Measurements from ENCODE around the gene TRPM8. TPM values are rescaled to one million over a fixed set of nuclear protein-coding genes. Genes with fewer than 3 reads are reported as not detected.
"Not testable (repeated sequence)": the region's sequence is repeated elsewhere in the genome, so short reads cannot be mapped to it uniquely, and the experiment has no call there.

TRPM8 gene
- total RNA-seq, 2 experiments from 2014 or later: not detected

DNA sequence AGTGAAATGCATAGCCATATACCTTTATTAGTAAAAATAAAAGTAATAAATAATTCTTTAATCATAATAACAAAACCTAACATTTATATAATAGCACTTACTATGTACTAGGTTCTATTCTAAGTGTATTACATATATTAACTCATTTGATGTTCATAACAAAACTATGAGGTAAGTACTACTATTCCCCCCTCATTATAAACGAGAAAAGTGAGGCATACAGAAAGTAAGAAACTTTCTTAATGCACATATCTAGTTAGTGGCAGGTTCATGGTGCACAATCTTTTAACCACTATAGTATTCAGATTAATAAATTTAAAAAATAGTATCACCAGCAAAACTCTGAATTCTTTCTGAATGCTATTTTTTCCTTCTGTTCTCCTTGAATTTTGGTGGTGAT is 27.5 kb downstream of the TRPM8 start:
- no peak overlapping the region for H3K27ac Mint-ChIP-seq
- H3K36me3 Mint-ChIP-seq: no peaks in the 10 kb centered on the region
- CTCF ChIA-PET: no interaction called here
- DNase-seq (no peak), ATAC-seq (no peak)
- H3K27me3 Mint-ChIP-seq: peaks cover 46% of the 10 kb centered on the region
- H3K4me3 Mint-ChIP-seq: no peak overlapping the region
- H3K9me3 Mint-ChIP-seq (ENCODE audit: low read depth): peaks cover 2% of the 10 kb centered on the region
- no peaks in the 10 kb centered on the region for H3K4me1 Mint-ChIP-seq

DNA sequence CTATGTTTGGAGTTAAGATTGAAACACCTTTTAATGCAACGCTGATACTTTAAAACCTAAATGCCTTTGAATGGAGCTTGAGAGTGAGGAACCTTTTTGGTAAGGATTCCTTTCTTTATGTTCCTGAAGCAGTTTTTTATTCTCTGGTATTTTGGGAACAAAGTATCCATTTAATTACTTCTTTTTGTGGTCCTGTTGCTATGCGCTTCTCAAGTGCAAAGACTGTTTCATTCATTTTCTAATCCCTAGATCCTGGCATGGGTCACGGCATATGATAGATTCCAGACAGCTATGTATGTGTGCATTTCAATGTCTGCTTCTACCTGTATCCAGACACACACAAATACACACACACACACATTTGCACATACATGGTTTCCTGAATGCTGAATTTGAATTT is 28.0 kb downstream of the TRPM8 start:
- peaks cover 46% of the 10 kb centered on the region for H3K27me3 Mint-ChIP-seq
- ATAC-seq (no peak), DNase-seq (no peak)
- H3K9me3 Mint-ChIP-seq (ENCODE audit: low read depth): peaks cover 2% of the 10 kb centered on the region
- CTCF ChIA-PET: no interaction called here
- H3K27ac Mint-ChIP-seq: no peak overlapping the region
- H3K36me3 Mint-ChIP-seq: no peaks in the 10 kb centered on the region
- H3K4me1 Mint-ChIP-seq: no peaks in the 10 kb centered on the region
- H3K4me3 Mint-ChIP-seq: no peak overlapping the region

DNA sequence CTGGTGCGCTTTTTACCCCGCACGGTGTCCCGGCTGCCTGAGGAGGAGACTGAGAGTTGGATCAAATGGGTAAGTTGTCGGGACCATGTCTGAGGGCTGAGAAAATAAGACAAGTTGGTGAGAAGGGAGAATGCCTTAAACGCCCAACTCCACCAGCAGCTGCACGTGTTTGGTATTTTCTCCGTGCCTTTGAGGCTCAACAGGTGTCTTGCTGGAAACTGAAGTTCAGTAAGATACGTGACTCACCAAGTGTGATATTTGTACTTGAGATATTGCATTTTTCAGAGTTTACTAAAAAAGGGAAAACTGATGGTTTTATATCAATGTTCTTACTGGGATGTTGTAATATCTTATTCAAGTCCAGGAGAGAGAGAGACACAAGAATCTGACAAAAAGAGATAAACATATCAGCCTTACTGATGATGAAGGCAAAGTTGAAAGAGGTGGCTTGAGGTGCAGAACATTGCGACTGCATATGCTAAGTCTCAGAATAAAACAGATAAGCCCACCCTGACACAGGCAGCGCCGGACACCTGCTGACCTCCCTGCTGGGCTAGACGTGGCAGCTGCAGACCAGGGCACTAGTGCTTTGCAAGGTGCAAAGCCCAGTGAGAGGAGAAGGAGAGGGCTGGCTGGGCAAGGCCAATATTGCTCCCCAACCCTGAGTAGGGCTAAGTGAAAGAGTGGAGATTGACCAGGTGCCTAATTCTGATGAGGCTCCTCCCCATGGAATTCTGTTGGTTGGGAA is 33.1 kb downstream of the TRPM8 start:
- no peak for ATAC-seq
- no peaks in the 10 kb centered on the region for H3K4me1 Mint-ChIP-seq

DNA sequence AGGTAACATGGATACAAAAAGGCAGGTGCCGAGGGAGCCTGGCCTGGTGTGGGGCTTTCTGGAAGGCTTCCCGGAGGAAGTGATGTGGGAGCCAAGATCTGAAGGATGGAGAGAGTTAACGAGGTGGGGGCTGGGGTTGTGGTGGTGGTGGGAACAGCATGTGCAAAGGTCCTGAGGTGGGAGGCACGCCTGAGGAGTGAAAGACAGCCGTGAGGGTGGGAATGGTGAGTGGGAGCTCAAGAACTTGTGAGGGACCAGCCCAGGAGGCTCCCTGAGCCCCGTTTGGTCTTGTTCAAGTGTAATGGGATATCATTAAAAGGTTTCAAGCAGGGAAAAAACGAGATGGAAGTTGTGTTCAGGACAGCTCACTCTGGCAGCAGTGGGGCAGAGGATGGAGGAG is 35.2 kb downstream of the TRPM8 start:
- no peaks in the 10 kb centered on the region for H3K9me3 Mint-ChIP-seq (ENCODE audit: low read depth)
- DNase-seq: no peak
- H3K27me3 Mint-ChIP-seq: peaks cover 44% of the 10 kb centered on the region
- no peaks in the 10 kb centered on the region for H3K36me3 Mint-ChIP-seq
- no peak overlapping the region for H3K27ac Mint-ChIP-seq
- H3K4me1 Mint-ChIP-seq: no peaks in the 10 kb centered on the region
- CTCF ChIA-PET: no interaction called here
- H3K4me3 Mint-ChIP-seq: no peak overlapping the region
- no peak for ATAC-seq

More for the DNA sequence above, 33.1 kb downstream of the TRPM8 start:
- H3K27ac Mint-ChIP-seq: no peak overlapping the region
- H3K36me3 Mint-ChIP-seq: no peaks in the 10 kb centered on the region
- peaks cover under 1% of the 10 kb centered on the region for H3K9me3 Mint-ChIP-seq (ENCODE audit: low read depth)
- peaks cover 56% of the 10 kb centered on the region for H3K27me3 Mint-ChIP-seq
- CTCF ChIA-PET: no interaction called here
- DNase-seq: no peak
- no peak overlapping the region for H3K4me3 Mint-ChIP-seq

DNA sequence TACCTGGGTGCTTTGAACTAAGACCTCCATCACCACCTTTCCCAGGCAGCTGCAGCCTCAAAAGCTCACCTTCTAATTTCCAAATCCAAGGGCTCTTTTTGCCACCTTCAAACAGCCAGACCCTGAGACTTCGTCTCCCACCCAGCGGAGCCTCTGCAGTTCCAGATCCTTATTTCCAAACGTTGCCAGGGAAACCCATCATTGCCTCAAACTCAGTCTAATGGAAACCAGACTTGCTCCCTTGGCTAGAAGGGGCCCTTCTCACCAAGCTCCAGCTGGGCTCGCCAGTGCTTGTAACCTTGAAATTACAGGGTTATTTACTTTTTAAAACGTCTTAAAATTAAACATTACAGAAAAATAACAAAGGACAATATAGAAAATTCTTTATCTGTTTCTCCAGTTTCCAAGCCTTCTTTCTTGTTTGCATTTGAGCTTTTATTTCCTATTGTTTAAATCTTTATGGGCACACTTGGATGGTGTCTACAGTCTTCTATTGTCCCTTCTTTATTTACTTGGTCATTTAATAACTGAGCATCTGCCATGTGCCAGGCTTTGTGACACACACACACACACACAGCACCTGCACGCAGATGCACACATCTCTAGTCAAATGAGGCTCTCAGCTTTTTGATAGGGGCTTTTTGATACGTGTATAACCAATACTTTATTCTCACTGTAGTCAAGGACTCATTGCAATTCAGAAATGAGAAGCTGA is 36.1 kb downstream of the TRPM8 start:
- no peak overlapping the region for H3K27ac Mint-ChIP-seq
- no peak for DNase-seq
- H3K27me3 Mint-ChIP-seq: peaks cover 40% of the 10 kb centered on the region
- no peak overlapping the region for H3K4me3 Mint-ChIP-seq
- no peaks in the 10 kb centered on the region for H3K36me3 Mint-ChIP-seq
- H3K9me3 Mint-ChIP-seq (ENCODE audit: low read depth): no peaks in the 10 kb centered on the region
- no peaks in the 10 kb centered on the region for H3K4me1 Mint-ChIP-seq
- CTCF ChIA-PET: no interaction called here
- no peak for ATAC-seq

DNA sequence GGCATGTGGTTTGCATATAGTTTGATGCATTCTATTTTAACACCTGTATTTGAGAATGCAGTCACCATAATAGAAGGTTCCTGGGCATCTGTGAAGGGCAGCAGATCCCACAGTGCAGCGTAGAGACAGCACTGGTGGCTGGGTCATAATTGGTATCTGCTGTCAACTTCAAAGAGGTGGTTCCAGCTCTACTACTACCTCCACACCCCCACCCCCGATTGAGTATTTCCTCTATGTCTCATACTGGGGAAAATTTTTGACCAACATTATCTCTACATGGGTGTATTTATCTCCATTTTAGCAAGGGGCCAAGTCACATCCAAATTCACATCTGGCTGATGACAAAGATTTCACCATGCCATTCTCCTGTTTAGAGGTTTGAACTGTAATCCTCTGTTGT is 43.0 kb downstream of the TRPM8 start:
- Mint-ChIP-seq H3K36me3 (no peaks in the 10 kb centered on the region), H3K9me3 (ENCODE audit: low read depth) (no peaks in the 10 kb centered on the region), H3K27me3 (peaks cover 22% of the 10 kb centered on the region), H3K27ac (no peak overlapping the region), H3K4me3 (no peak overlapping the region), H3K4me1 (no peaks in the 10 kb centered on the region)
- CTCF ChIA-PET: no interaction called here
- ATAC-seq (no peak), DNase-seq (no peak)

DNA sequence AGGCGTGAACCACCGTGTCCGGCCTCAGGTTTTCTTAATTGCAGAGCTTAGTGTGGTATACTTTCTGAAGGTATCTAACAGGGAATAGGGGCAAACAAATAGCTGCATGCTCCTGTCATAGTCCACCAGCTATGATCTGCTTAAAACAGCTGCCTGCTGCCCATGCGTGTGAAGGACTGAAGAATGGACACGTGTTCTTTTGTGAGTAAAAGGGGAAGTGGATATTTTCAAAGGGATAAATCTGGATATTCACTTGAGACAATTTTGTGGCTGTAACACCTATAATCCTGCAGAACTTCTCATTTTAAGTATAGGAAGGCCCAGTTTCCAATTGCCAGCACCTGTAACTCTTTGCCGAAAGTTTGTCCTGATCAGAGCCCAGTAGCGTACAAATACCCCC is 44.7 kb downstream of the TRPM8 start:
- Mint-ChIP-seq H3K27me3 (peaks cover 20% of the 10 kb centered on the region), H3K4me3 (no peak overlapping the region), H3K4me1 (no peaks in the 10 kb centered on the region), H3K9me3 (ENCODE audit: low read depth) (no peaks in the 10 kb centered on the region), H3K27ac (no peak overlapping the region), H3K36me3 (no peaks in the 10 kb centered on the region)
- DNase-seq (no peak), ATAC-seq (no peak)
- CTCF ChIA-PET: interaction anchor here (0.9 kb wide), 1 partner anchor 584 kb away, joined by 3 read pairs; no protein-coding TSS in a partner anchor

DNA sequence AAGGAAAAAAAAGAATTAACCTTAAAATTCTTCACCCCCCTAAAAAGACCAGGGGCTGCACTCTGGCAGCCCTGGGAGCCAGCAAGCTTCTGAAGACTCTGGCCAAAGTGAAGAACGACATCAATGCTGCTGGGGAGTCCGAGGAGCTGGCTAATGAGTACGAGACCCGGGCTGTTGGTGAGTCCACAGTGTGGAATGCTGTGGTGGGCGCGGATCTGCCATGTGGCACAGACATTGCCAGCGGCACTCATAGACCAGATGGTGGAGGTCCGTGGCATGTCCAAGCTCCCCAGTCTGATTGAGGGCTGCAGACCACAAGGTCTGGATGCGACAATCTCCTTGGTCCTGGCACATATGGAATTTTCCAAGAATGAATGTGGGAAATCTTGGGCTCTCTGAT is 47.4 kb downstream of the TRPM8 start:
- H3K27ac Mint-ChIP-seq: no peak overlapping the region
- no peaks in the 10 kb centered on the region for H3K36me3 Mint-ChIP-seq
- no peak overlapping the region for H3K4me3 Mint-ChIP-seq
- DNase-seq (no peak), ATAC-seq (no peak)
- H3K27me3 Mint-ChIP-seq: peaks cover 20% of the 10 kb centered on the region
- peaks cover 1% of the 10 kb centered on the region for H3K4me1 Mint-ChIP-seq
- CTCF ChIA-PET: no interaction called here
- H3K9me3 Mint-ChIP-seq (ENCODE audit: low read depth): no peaks in the 10 kb centered on the region

DNA sequence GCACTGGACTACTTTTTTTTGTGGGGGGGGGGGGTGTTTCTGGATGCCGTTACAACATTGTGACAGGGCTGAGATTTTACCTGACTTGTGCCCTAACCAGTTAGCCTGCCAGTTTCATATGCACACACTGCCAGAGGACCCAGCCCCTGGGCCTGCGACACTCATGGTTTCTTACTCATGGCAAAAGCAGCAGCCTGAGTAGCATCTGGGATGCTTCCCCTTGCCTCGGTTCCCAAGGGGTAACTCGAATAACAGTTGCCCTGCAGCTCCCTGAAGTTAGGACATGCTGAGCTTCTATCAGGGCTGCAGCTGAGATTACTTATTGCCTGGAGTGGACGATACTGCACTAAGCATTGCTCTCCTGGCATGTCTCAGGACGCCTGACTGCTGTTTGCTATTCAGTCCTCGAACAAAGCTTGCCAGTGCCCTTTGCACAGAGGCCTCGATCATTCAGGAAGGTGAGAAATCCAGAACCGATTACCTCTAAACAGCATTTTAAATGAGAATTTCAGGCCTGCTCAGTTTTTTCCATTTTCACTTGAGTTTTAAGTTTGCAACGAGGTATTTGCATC is 47.9 kb downstream of the TRPM8 start:
- ATAC-seq: no peak
- Mint-ChIP-seq H3K27me3 (peaks cover 17% of the 10 kb centered on the region), H3K9me3 (ENCODE audit: low read depth) (no peaks in the 10 kb centered on the region), H3K4me3 (no peak overlapping the region), H3K36me3 (no peaks in the 10 kb centered on the region), H3K4me1 (peaks cover 1% of the 10 kb centered on the region), H3K27ac (no peak overlapping the region)
- DNase-seq: no peak
- CTCF ChIA-PET: no interaction called here

DNA sequence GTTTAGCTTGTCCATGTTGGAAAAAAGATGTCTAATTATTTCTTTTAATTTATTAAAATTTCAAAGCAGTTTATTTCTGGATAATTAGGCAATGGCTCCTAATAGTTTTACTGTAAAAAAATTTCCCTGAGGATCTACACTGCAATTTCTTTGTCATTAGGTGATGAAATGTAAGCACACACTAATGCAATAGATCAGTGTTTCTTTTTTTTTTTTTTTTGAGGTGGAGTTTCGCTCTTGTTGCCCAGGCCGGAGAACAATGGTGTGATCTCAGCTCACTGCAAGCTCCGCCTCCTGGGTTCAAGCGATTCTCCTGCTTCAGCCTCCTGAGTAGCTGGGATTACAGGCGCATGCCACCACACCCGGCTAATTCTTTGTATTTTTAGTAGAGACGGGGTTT is 48.5 kb downstream of the TRPM8 start:
- H3K9me3 Mint-ChIP-seq (ENCODE audit: low read depth); DNase-seq; H3K4me3 Mint-ChIP-seq; H3K27ac Mint-ChIP-seq; H3K36me3 Mint-ChIP-seq; H3K4me1 Mint-ChIP-seq; ATAC-seq; CTCF ChIA-PET: not testable (repeated sequence)
- H3K27me3 Mint-ChIP-seq: peaks cover 18% of the 10 kb centered on the region

DNA sequence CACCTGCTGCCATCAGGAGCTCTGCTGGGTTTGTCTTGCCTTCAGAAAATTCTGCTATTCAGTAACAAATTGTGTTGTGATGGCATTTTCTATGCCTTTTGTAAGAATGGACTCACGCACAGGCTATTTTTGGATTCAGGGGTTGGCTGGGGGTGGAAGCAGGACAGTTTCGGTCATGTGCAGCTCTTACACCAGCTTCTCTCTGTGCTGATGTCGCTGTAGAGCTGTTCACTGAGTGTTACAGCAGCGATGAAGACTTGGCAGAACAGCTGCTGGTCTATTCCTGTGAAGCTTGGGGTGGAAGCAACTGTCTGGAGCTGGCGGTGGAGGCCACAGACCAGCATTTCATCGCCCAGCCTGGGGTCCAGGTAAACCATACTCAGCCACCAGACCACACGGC is 49.2 kb downstream of the TRPM8 start:
- ATAC-seq: no peak
- no peaks in the 10 kb centered on the region for H3K36me3 Mint-ChIP-seq
- peaks cover 20% of the 10 kb centered on the region for H3K27me3 Mint-ChIP-seq
- H3K4me3 Mint-ChIP-seq: no peak overlapping the region
- H3K4me1 Mint-ChIP-seq: peaks cover 1% of the 10 kb centered on the region
- H3K9me3 Mint-ChIP-seq (ENCODE audit: low read depth): no peaks in the 10 kb centered on the region
- no peak for DNase-seq
- H3K27ac Mint-ChIP-seq: no peak overlapping the region
- CTCF ChIA-PET: no interaction called here

DNA sequence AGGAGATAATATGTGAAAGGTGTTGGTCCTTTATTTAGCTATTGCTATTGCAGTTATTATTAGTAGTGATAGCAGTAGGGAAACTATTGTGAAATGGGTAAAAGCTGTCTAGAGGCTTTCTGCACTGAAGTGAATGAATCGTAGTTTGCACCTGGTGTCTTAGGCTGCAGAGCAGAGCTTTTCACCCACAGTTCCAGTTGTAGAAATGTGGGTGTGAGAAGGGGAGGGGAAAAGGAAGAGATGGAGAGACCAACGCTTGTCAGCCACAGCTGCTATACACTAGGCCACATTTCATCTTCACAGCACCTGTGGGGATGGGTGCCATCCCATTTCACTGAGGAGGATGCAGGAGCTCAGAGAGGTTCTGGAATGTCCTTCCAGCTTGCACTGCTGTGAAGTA is 50.0 kb downstream of the TRPM8 start:
- DNase-seq: no peak
- H3K27ac Mint-ChIP-seq: no peak overlapping the region
- no peak for ATAC-seq
- H3K4me3 Mint-ChIP-seq: no peak overlapping the region
- no peaks in the 10 kb centered on the region for H3K9me3 Mint-ChIP-seq (ENCODE audit: low read depth)
- peaks cover 1% of the 10 kb centered on the region for H3K4me1 Mint-ChIP-seq
- no peaks in the 10 kb centered on the region for H3K36me3 Mint-ChIP-seq
- H3K27me3 Mint-ChIP-seq: peaks cover 19% of the 10 kb centered on the region
- CTCF ChIA-PET: no interaction called here

DNA sequence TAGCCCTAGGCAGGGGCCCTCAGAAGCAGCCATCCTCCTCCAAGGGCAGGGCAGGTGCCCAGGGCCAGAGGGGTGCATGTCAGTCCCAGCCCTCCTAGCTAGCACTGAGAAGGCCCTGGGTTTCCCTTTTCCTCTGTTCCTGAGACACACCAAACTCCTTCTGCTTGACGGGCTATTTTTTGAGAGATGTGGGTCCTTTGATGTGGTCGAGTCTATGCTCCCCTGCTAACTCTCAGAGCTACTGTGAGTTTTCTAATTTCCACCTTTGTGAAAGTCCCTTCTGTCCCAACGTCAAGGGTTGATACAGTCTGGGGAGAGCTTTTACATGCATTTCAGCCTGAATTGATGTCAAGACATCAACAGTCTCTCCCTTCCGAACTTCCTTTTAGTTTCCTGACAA is 51.4 kb downstream of the TRPM8 start:
- no peak overlapping the region for H3K27ac Mint-ChIP-seq
- H3K4me1 Mint-ChIP-seq: peaks cover 1% of the 10 kb centered on the region
- ATAC-seq (no peak), DNase-seq (no peak)
- CTCF ChIA-PET: no interaction called here
- no peaks in the 10 kb centered on the region for H3K36me3 Mint-ChIP-seq
- H3K4me3 Mint-ChIP-seq: no peak overlapping the region
- H3K9me3 Mint-ChIP-seq (ENCODE audit: low read depth): no peaks in the 10 kb centered on the region
- peaks cover 9% of the 10 kb centered on the region for H3K27me3 Mint-ChIP-seq

DNA sequence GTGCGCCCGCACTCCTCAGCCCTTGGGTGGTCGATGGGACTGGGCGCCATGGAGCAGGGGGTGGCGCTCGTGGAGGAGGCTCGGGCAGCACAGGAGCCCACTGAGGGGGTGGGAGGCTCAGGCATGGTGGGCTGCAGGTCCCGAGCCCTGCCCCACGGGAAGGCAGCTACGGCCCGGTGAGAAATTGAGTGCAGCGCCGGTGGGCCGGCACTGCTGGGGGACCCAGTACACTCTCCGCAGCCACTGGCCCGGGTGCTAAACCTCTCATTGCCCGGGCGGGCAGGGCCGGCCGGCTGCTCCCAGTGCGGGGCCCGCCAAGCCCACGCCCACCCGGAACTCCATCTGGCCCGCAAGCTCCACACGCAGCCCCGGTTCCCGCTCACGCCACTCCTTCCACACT is 55.3 kb downstream of the TRPM8 start:
- CTCF ChIA-PET: interaction anchor here (1.2 kb wide), 1 partner anchor 573 kb away, joined by 3 read pairs; no protein-coding TSS in a partner anchor
- H3K4me1 Mint-ChIP-seq: peaks cover 15% of the 10 kb centered on the region
- not testable (repeated sequence) for H3K36me3 Mint-ChIP-seq; H3K4me3 Mint-ChIP-seq; ATAC-seq; H3K27me3 Mint-ChIP-seq; H3K27ac Mint-ChIP-seq; H3K9me3 Mint-ChIP-seq (ENCODE audit: low read depth); DNase-seq

Data from activated CD8-positive, alpha-beta memory T cell treated with anti-CD3 and anti-CD28 coated beads, Interleukin-2, amount 10 ng/mL, durations not matched to agents 7 days and 5 days (primary cell).